ENCODE measurements around the gene GALE. TPM values are rescaled to one million over a fixed set of nuclear protein-coding genes. Genes with fewer than 3 reads are reported as not detected.

GALE gene
- total and polyA plus RNA-seq, 2 donors (not counting 3 experiments of a cell fraction or from before 2014, with no cell fraction given) = 42.9 to 64.7 TPM

DNA sequence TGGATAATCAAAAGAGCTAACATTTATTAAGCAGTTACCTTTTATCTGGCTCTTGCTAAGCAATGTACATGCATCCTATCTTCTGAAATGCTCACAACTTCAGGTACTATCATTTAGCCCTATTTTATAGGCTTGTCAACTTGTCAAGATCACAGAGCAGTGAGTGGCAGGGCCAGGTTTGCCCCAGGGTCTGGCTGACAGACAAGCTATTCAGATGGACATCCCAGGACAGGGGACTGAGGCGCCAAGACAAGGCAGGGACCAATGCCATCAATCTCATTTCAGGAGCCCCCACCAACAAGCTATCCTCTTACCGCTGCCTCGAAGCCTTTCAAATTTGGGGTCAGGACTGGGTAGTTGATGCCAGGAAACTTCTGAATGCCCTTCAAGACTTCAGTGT lies 15.8 kb upstream of the GALE start:
- CTCF ChIA-PET = interaction anchor here (0.7 to 1.2 kb wide), 2 partner anchors 100 to 725 kb away, joined by 3 read pairs; no protein-coding TSS in a partner anchor
- H3K9me1 ChIP-seq (replicated peaks; ENCODE audit: control insufficient read depth, extremely low read depth, insufficient read depth, low read length) = no peaks in the 10 kb centered on the region
- no peaks in the 10 kb centered on the region for H3K9me3 ChIP-seq (replicated peaks; ENCODE audit: control insufficient read depth, insufficient read depth, low read length)
- peaks cover 0 to 19% of the 10 kb centered on the region in 2 experiments for H3K36me3 ChIP-seq (ENCODE audit: control insufficient read depth in 2 of 2, extremely low read depth in 1 of 2, insufficient read depth in 2 of 2, low read length in 2 of 2)
- no TSS peak for BruUV-seq (replicated peaks)
- FAIRE-seq = no peak
- no peaks in the 10 kb centered on the region for H3K4me1 ChIP-seq (ENCODE audit: control insufficient read depth, extremely low read depth, insufficient read depth, low read length)
- H3K4me3 ChIP-seq (replicated peaks in 1 of 3; ENCODE audit: insufficient read depth in 1 of 3, low read depth in 1 of 3, low read length in 3 of 3) = no peak overlapping the region
- H3K4me2 ChIP-seq (ENCODE audit: insufficient read depth, low read length) = no peak overlapping the region
- no peak overlapping the region for H3K27ac ChIP-seq (ENCODE audit: insufficient read depth, low read depth, low read length)
- no peak overlapping the region for H3K9ac ChIP-seq (replicated peaks; ENCODE audit: extremely low read depth, insufficient read depth, low read length)
- H4K20me1 ChIP-seq (replicated peaks; ENCODE audit: control insufficient read depth, extremely low read depth, insufficient read depth, low read length) = no peaks in the 10 kb centered on the region
- dilution Hi-C loops (cut with MboI; ENCODE audit: extremely low pct_ligation_motif_present, low sequenced_read_pairs) = no loop called here
- no peak for TF ChIP-seq MYC (IDR thresholded peaks at IDR 0.05; ENCODE audit: low read depth, low read length)
- TF ChIP-seq, protein P1, sequence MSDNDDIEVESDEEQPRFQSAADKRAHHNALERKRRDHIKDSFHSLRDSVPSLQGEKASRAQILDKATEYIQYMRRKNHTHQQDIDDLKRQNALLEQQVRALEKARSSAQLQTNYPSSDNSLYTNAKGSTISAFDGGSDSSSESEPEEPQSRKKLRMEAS (IDR thresholded peaks at IDR 0.05; ENCODE audit: insufficient read depth, insufficient read length) = no peak
- no peak for TF ChIP-seq JUN (IDR thresholded peaks at IDR 0.05; ENCODE audit: borderline replicate concordance, insufficient read depth, insufficient read length, low read depth)
- TF ChIP-seq POLR2AphosphoS5 (IDR thresholded peaks at IDR 0.05; ENCODE audit: insufficient read depth, low read depth, low read length) = no peak
- TF ChIP-seq EZH2 (IDR thresholded peaks at IDR 0.05; ENCODE audit: borderline replicate concordance, low read depth, low read length, severe bottlenecking) = no peak
- no peak for TF ChIP-seq GATA2 (IDR thresholded peaks at IDR 0.05; ENCODE audit: insufficient read depth, insufficient read length, low read depth, low read length)
- TF ChIP-seq, protein P2, sequence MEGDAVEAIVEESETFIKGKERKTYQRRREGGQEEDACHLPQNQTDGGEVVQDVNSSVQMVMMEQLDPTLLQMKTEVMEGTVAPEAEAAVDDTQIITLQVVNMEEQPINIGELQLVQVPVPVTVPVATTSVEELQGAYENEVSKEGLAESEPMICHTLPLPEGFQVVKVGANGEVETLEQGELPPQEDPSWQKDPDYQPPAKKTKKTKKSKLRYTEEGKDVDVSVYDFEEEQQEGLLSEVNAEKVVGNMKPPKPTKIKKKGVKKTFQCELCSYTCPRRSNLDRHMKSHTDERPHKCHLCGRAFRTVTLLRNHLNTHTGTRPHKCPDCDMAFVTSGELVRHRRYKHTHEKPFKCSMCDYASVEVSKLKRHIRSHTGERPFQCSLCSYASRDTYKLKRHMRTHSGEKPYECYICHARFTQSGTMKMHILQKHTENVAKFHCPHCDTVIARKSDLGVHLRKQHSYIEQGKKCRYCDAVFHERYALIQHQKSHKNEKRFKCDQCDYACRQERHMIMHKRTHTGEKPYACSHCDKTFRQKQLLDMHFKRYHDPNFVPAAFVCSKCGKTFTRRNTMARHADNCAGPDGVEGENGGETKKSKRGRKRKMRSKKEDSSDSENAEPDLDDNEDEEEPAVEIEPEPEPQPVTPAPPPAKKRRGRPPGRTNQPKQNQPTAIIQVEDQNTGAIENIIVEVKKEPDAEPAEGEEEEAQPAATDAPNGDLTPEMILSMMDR (IDR thresholded peaks at IDR 0.05; ENCODE audit: extremely low read depth in 1 of 2, insufficient read depth in 1 of 2, low read depth in 1 of 2, low read length in 2 of 2) = no peak
- TF ChIP-seq FOS (IDR thresholded peaks at IDR 0.05; ENCODE audit: borderline replicate concordance, insufficient read depth, low read length) = no peak
- TF ChIP-seq POLR2A (IDR thresholded peaks at IDR 0.05; ENCODE audit: low read depth, low read length) = no peak
- POLR2A ChIA-PET = interaction anchor here (1.7 kb wide), 1 partner anchor 9 kb away, joined by 5 read pairs; the partner anchor contains the start of gene HMGCL
- H3K79me2 ChIP-seq (ENCODE audit: control insufficient read depth, insufficient read depth, low read length) = no peaks in the 10 kb centered on the region
- H2AFZ ChIP-seq (ENCODE audit: low read depth, low read length) = no peak overlapping the region
- no peaks in the 10 kb centered on the region for H3K27me3 ChIP-seq (ENCODE audit: control insufficient read depth in 2 of 2, insufficient read depth in 2 of 2, low read length in 2 of 2)
- no peak for DNase-seq (ENCODE audit: low read depth, low spot score)
- intact Hi-C loops (cut with micrococcal nuclease) = no loop called here

All from endothelial cell of umbilical vein (primary cell).